Right ventricle myocardium superior (tissue), 1 donor: ENCODE results near the gene TNS2. TPM values are rescaled to one million over a fixed set of nuclear protein-coding genes. Genes with fewer than 3 reads are reported as not detected.
A peak's percentile ranks its signal among the peaks of the same experiment; 100 is the strongest.

ENCODE experiments used
- ATAC-seq: fragments of 200-7000 bp; cut with Tn5 transposase; one replicate; pipeline ENCODE4 v1.9.1; 2020; ENCODE audit warnings: mild to moderate bottlenecking; ENCODE audit not compliant: poor library complexity
- DNase-seq: peaks from one replicate; pipeline ENCODE4 v3.0.0-alpha.2; 2020
- intact Hi-C: fragments of 100-400 bp; cut with DNase I; formaldehyde crosslinking; loops from one replicate; pipeline ENCODE4 v1.11.2; 2022
- total RNA-seq: library from RNA; stranded (reverse); fragmentation: NEBNext Ultra II Directional; extraction: Animal tissue kit (Norgen Biotek cat#: 25700); gene quantifications from one replicate; pipeline ENCODE4 v1.2.1, GENCODE V29; 2021
- donor health status: DM: no; HTN: yes; CAD: no; lungs with severe emphysema.

TNS2 gene
- total RNA-seq, 1 donor from 2014 or later, result 107 TPM

- DNase-seq, result peak; percentile 95
- ATAC-seq, result peak; percentile 65
- intact Hi-C loops, result no loop called here
Measured at GRCh38 chr12:53054112-53054878, 4.4 kb downstream of the TNS2 start.

GRCh38 chr12:53055471-53056266 lies 5.8 kb downstream of the TNS2 start:
- no peak for ATAC-seq
- intact Hi-C loops, result no loop called here
- DNase-seq, result no peak

- ATAC-seq, result no peak
- no peak for DNase-seq
- intact Hi-C loops, result no loop called here
Measured at GRCh38 chr12:53056296-53056695, 6.4 kb downstream of the TNS2 start.

GRCh38 chr12:53056901-53057300 lies 7.0 kb downstream of the TNS2 start:
- intact Hi-C loops, result no loop called here

GRCh38 chr12:53057816-53058500 lies 8.1 kb downstream of the TNS2 start:
- intact Hi-C loops, result no loop called here
- ATAC-seq (no peak), DNase-seq (no peak)

More at GRCh38 chr12:53056901-53057300, 7.0 kb downstream of the TNS2 start:
- DNase-seq, result no peak
- no peak for ATAC-seq

- intact Hi-C loops, result no loop called here
- DNase-seq, result peak; percentile 46
- no peak for ATAC-seq
Measured at GRCh38 chr12:53058674-53059433, 9.0 kb downstream of the TNS2 start.

- DNase-seq (peak; percentile 49), ATAC-seq (no peak)
- intact Hi-C loops, result no loop called here
Measured at GRCh38 chr12:53059434-53060063, 9.7 kb downstream of the TNS2 start.

GRCh38 chr12:53060064-53060720 lies 10.3 kb downstream of the TNS2 start:
- DNase-seq, result no peak
- no peak for ATAC-seq
- intact Hi-C loops, result no loop called here

- DNase-seq, result peak; percentile 57
- intact Hi-C loops, result no loop called here
- no peak for ATAC-seq
Measured at GRCh38 chr12:53060721-53061276, 10.9 kb downstream of the TNS2 start.

- intact Hi-C loops, result no loop called here
- DNase-seq (peak; percentile 58), ATAC-seq (no peak)
Measured at GRCh38 chr12:53061404-53062010, 11.6 kb downstream of the TNS2 start.

GRCh38 chr12:53062011-53062961 lies 12.4 kb downstream of the TNS2 start:
- DNase-seq, result no peak
- ATAC-seq, result no peak
- intact Hi-C loops, result no loop called here

- intact Hi-C loops, result no loop called here
- DNase-seq, result no peak
- no peak for ATAC-seq
Measured at GRCh38 chr12:53062977-53063707, 13.3 kb downstream of the TNS2 start.

GRCh38 chr12:53063708-53064612 lies 14.1 kb downstream of the TNS2 start:
- DNase-seq (peak; percentile 74), ATAC-seq (peak; percentile 36)
- intact Hi-C loops, result no loop called here
